Measurements from ENCODE around the gene DZIP3.
A peak's percentile ranks its signal among the peaks of the same experiment; 100 is the strongest.

The DZIP3 gene

GRCh38 chr3:108588601-108589000 is 921 bp upstream of the DZIP3 start:
- H3K9me3 ChIP-seq: no peaks in the 10 kb centered on the region
- H3K4me3 ChIP-seq (ENCODE audit: low read depth in 1 of 2, low read length in 1 of 2): peak overlapping the region; percentile 73 to 82
- H3K27ac ChIP-seq: peak overlapping the region; percentile 89
- no peaks in the 10 kb centered on the region for H3K27me3 ChIP-seq
- H3K36me3 ChIP-seq: peaks cover 4% of the 10 kb centered on the region
- H3K4me1 ChIP-seq (ENCODE audit: control insufficient read depth in 1 of 2, insufficient read depth in 1 of 2, low read depth in 1 of 2, low read length in 1 of 2): peaks cover 22 to 24% of the 10 kb centered on the region in 2 experiments
- no peak for TF ChIP-seq CTCF (IDR thresholded peaks at IDR 0.05)

- H3K9me3 ChIP-seq: no peaks in the 10 kb centered on the region
- peak overlapping the region; percentile 89 for H3K27ac ChIP-seq
- no peak for TF ChIP-seq CTCF (IDR thresholded peaks at IDR 0.05)
- peaks cover 22 to 24% of the 10 kb centered on the region in 2 experiments for H3K4me1 ChIP-seq (ENCODE audit: control insufficient read depth in 1 of 2, insufficient read depth in 1 of 2, low read depth in 1 of 2, low read length in 1 of 2)
- no peaks in the 10 kb centered on the region for H3K36me3 ChIP-seq
- H3K4me3 ChIP-seq (ENCODE audit: low read depth in 1 of 2, low read length in 1 of 2): peak overlapping the region; percentile 73 to 82
- H3K27me3 ChIP-seq: no peaks in the 10 kb centered on the region
Observed at GRCh38 chr3:108589998-108590323, 439 bp downstream of the DZIP3 start.

- no peaks in the 10 kb centered on the region for H3K27me3 ChIP-seq
- H3K36me3 ChIP-seq: no peaks in the 10 kb centered on the region
- TF ChIP-seq CTCF (IDR thresholded peaks at IDR 0.05): no peak
- peaks cover 22 to 24% of the 10 kb centered on the region in 2 experiments for H3K4me1 ChIP-seq (ENCODE audit: control insufficient read depth in 1 of 2, insufficient read depth in 1 of 2, low read depth in 1 of 2, low read length in 1 of 2)
- H3K27ac ChIP-seq: no peak overlapping the region
- no peaks in the 10 kb centered on the region for H3K9me3 ChIP-seq
- peak overlapping the region in 1 of 2 experiments; percentile 82 for H3K4me3 ChIP-seq (ENCODE audit: low read depth in 1 of 2, low read length in 1 of 2)
Observed at GRCh38 chr3:108590460-108590859, 938 bp downstream of the DZIP3 start.

- no peak overlapping the region for H3K4me3 ChIP-seq (ENCODE audit: low read depth in 1 of 2, low read length in 1 of 2)
- H3K27ac ChIP-seq: no peak overlapping the region
- TF ChIP-seq CTCF (IDR thresholded peaks at IDR 0.05): no peak
- H3K36me3 ChIP-seq: no peaks in the 10 kb centered on the region
- peaks cover under 1 to 3% of the 10 kb centered on the region in 2 experiments for H3K4me1 ChIP-seq (ENCODE audit: control insufficient read depth in 1 of 2, insufficient read depth in 1 of 2, low read depth in 1 of 2, low read length in 1 of 2)
- no peaks in the 10 kb centered on the region for H3K27me3 ChIP-seq
- H3K9me3 ChIP-seq: no peaks in the 10 kb centered on the region
Observed at GRCh38 chr3:108595321-108595720, 5.8 kb downstream of the DZIP3 start.

GRCh38 chr3:108598375-108598774 is 8.9 kb downstream of the DZIP3 start:
- Histone ChIP-seq H3K4me1 (ENCODE audit: control insufficient read depth in 1 of 2, insufficient read depth in 1 of 2, low read depth in 1 of 2, low read length in 1 of 2) (no peaks in the 10 kb centered on the region), H3K36me3 (no peaks in the 10 kb centered on the region), H3K9me3 (no peaks in the 10 kb centered on the region), H3K4me3 (ENCODE audit: low read depth in 1 of 2, low read length in 1 of 2) (no peak overlapping the region), H3K27me3 (no peaks in the 10 kb centered on the region), H3K27ac (no peak overlapping the region)
- no peak for TF ChIP-seq CTCF (IDR thresholded peaks at IDR 0.05)
